PC-3 (cell line): ENCODE data around the gene ILF3. TPM values are rescaled to one million over a fixed set of nuclear protein-coding genes. Genes with fewer than 3 reads are reported as not detected.

Experiments
- ATAC-seq: fragments of 200-7000 bp; cut with Tn5 transposase; 2 replicates; pipeline ENCODE4 v1.9.1; 2020; ENCODE audit warnings: mild to moderate bottlenecking, moderate library complexity
- BruUV-seq: library from RNA; stranded (reverse); fragments of 400-500 nt; replicated peaks from 2 replicates; lab custom pipeline; 2021; lab: Mats Ljungman, UMichigan
- CTCF ChIA-PET: fragments of 300-600 bp; sonication (Branson Sonifier 250); formaldehyde crosslinking; loops from one replicate; lab custom pipeline; 2022; ENCODE audit warnings: antibody characterized with exemption; lab: Charles Lee
- POLR2A ChIA-PET: fragments of 300-600 bp; sonication (Branson Sonifier 250); formaldehyde crosslinking; loops from one replicate; lab custom pipeline; 2022; ENCODE audit warnings: antibody characterized with exemption; ENCODE audit not compliant: unreplicated experiment; lab: Charles Lee
- DNase-seq: peaks from one replicate; pipeline ENCODE4 v3.0.0-alpha.2; 2015
- H2AFZ ChIP-seq: fragments of 300-600 bp; sonication (generic); 2 replicates; pipeline ENCODE4 v1.6.0; 2016; ENCODE audit warnings: antibody characterized with exemption, low read length
- H3F3A ChIP-seq: fragments of 300-600 bp; sonication (generic); one replicate; pipeline ENCODE4 v1.6.0; 2017; ENCODE audit warnings: antibody characterized with exemption, low read length, control low read depth, mild to moderate bottlenecking; ENCODE audit not compliant: unreplicated experiment
- H3K27ac ChIP-seq: fragments of 300-600 bp; sonication (generic); 2 replicates; pipeline ENCODE4 v1.5.1; 2016; ENCODE audit warnings: mild to moderate bottlenecking, low read length
- H3K27me3 ChIP-seq: fragments of 300-600 bp; sonication (generic); 2 replicates; pipeline ENCODE4 v1.6.1; 2016; ENCODE audit warnings: low read length, mixed read lengths
- H3K36me3 ChIP-seq: fragments of 300-600 bp; sonication (generic); 2 replicates; pipeline ENCODE4 v1.6.1; 2016; ENCODE audit warnings: low read depth, mixed run types, low read length, mixed read lengths
- H3K4me1 ChIP-seq: fragments of 300-600 bp; sonication (generic); 2 replicates; pipeline ENCODE4 v1.5.1; 2016; ENCODE audit warnings: low read length; ENCODE audit not compliant: insufficient read depth
- H3K4me2 ChIP-seq: fragments of 300-600 bp; sonication (generic); 2 replicates; pipeline ENCODE4 v1.6.0; 2016; ENCODE audit warnings: low read length
- H3K4me3 ChIP-seq: fragments of 300-600 bp; sonication (generic); 2 replicates; pipeline ENCODE4 v1.5.1; 2016; ENCODE audit warnings: mild to moderate bottlenecking, low read length, mixed read lengths
- H3K79me2 ChIP-seq: fragments of 300-600 bp; sonication (generic); 2 replicates; pipeline ENCODE4 v1.6.1; 2017; ENCODE audit warnings: low read length, mixed read lengths
- H3K9ac ChIP-seq: fragments of 300-600 bp; sonication (generic); 2 replicates; pipeline ENCODE4 v1.6.0; 2016; ENCODE audit warnings: mild to moderate bottlenecking, low read length
- H3K9me2 ChIP-seq: fragments of 300-600 bp; sonication (generic); replicated peaks from 2 replicates; pipeline ENCODE4 v1.6.1; 2016; ENCODE audit warnings: mixed run types, low read length, mixed read lengths
- H3K9me3 ChIP-seq: fragments of 300-600 bp; sonication (generic); 2 replicates; pipeline ENCODE4 v1.6.1; 2016; ENCODE audit warnings: low read length, mixed read lengths
- H4K20me1 ChIP-seq: fragments of 300-600 bp; sonication (generic); 2 replicates; pipeline ENCODE4 v1.6.1; 2016; ENCODE audit warnings: low read length, mixed read lengths
- CTCF ChIP-seq: fragments of 300-600 bp; sonication (generic); conservative IDR thresholded peaks from 2 replicates; pipeline ENCODE4 v1.5.1; 2017; ENCODE audit warnings: antibody characterized with exemption, low read depth, mild to moderate bottlenecking, low read length
- EZH2 ChIP-seq: fragments of 300-600 bp; sonication (generic); IDR thresholded peaks from one replicate; pipeline ENCODE4 v1.6.1; 2017; ENCODE audit warnings: antibody characterized with exemption, mild to moderate bottlenecking, low read length; ENCODE audit not compliant: unreplicated experiment
- EZH2phosphoT487 ChIP-seq: fragments of 300-600 bp; sonication (generic); IDR thresholded peaks from 2 replicates; pipeline ENCODE4 v1.6.1; 2018; ENCODE audit warnings: mild to moderate bottlenecking, antibody characterized with exemption, low read length, borderline replicate concordance
- intact Hi-C: fragments of 100-400 bp; cut with micrococcal nuclease; formaldehyde crosslinking; loops from 2 replicates; pipeline ENCODE4 v1.9.0; 2023
- total RNA-seq: library from RNA; depleted of rRNA; stranded (reverse); fragments of >200 nt; gene quantifications from 2 replicates; pipeline ENCODE4 v1.2.3, GENCODE V29; 2014

The ILF3 gene
- total RNA-seq, 1 experiment from 2014 or later, result 322 TPM

- Histone ChIP-seq H3K27me3 (no peaks in the 10 kb centered on the region), H3K79me2 (no peaks in the 10 kb centered on the region), H2AFZ (peak overlapping the region; percentile 73), H3K9me2 (no peaks in the 10 kb centered on the region), H3F3A (no peaks in the 10 kb centered on the region), H3K4me2 (peak overlapping the region; percentile 77), H3K36me3 (no peaks in the 10 kb centered on the region), H3K4me1 (peaks cover 18% of the 10 kb centered on the region), H4K20me1 (no peaks in the 10 kb centered on the region), H3K27ac (peak overlapping the region; percentile 55), H3K4me3 (peak overlapping the region; percentile 40), H3K9me3 (no peaks in the 10 kb centered on the region), H3K9ac (no peak overlapping the region)
- BruUV-seq, result no TSS peak
- ATAC-seq, result peak; percentile 93
- ChIA-PET POLR2A (no interaction called here), CTCF (interaction anchor here (0.6 to 1.0 kb wide), 2 partner anchors 27 to 35 kb away, joined by 4 to 5 read pairs; no protein-coding TSS in a partner anchor)
- intact Hi-C loops, result no loop called here
- peak; percentile 92 for DNase-seq
- TF ChIP-seq CTCF (no peak), EZH2phosphoT487 (no peak), EZH2 (no peak)
These were observed 36.6 kb upstream of the ILF3 start for GRCh38 chr19:10617409-10618121.

- Histone ChIP-seq H3K27ac (no peak overlapping the region), H3F3A (no peaks in the 10 kb centered on the region), H3K79me2 (no peaks in the 10 kb centered on the region), H3K9me2 (no peaks in the 10 kb centered on the region), H2AFZ (no peak overlapping the region), H3K9me3 (no peaks in the 10 kb centered on the region), H3K36me3 (no peaks in the 10 kb centered on the region), H3K4me3 (no peak overlapping the region), H4K20me1 (no peaks in the 10 kb centered on the region), H3K27me3 (no peaks in the 10 kb centered on the region), H3K9ac (no peak overlapping the region), H3K4me1 (peaks cover 21% of the 10 kb centered on the region), H3K4me2 (no peak overlapping the region)
- intact Hi-C loops, result no loop called here
- TF ChIP-seq EZH2phosphoT487 (no peak), CTCF (no peak), EZH2 (no peak)
- CTCF ChIA-PET, result no interaction called here
- ATAC-seq (no peak), DNase-seq (no peak)
- POLR2A ChIA-PET, result no interaction called here
- BruUV-seq, result no TSS peak
These were observed 35.3 kb upstream of the ILF3 start for GRCh38 chr19:10618846-10619245.

GRCh38 chr19:10620786-10621185, 33.4 kb upstream of the ILF3 start:
- DNase-seq (peak; percentile 17), ATAC-seq (no peak)
- no peaks in the 10 kb centered on the region for H3K27me3 ChIP-seq
- H3K9ac ChIP-seq, result no peak overlapping the region
- peaks cover 4% of the 10 kb centered on the region for H3K79me2 ChIP-seq
- TF ChIP-seq EZH2phosphoT487 (no peak), EZH2 (no peak), CTCF (no peak)
- ChIA-PET POLR2A (no interaction called here), CTCF (no interaction called here)
- H3K4me3 ChIP-seq, result no peak overlapping the region
- H3K36me3 ChIP-seq, result no peaks in the 10 kb centered on the region
- H4K20me1 ChIP-seq, result no peaks in the 10 kb centered on the region
- no TSS peak for BruUV-seq
- no peak overlapping the region for H3K27ac ChIP-seq
- H3F3A ChIP-seq, result no peaks in the 10 kb centered on the region
- no peaks in the 10 kb centered on the region for H3K9me3 ChIP-seq
- intact Hi-C loops, result no loop called here
- no peak overlapping the region for H3K4me2 ChIP-seq
- H3K9me2 ChIP-seq, result no peaks in the 10 kb centered on the region
- peaks cover 31% of the 10 kb centered on the region for H3K4me1 ChIP-seq
- no peak overlapping the region for H2AFZ ChIP-seq
